ENCODE results near the gene FRG2.
"Not testable (repeated sequence)": the region's sequence is repeated elsewhere in the genome, so short reads cannot be mapped to it uniquely, and the experiment has no call there.

FRG2 gene
- 0 reads per million in 2 donors for total RNA-seq

DNA sequence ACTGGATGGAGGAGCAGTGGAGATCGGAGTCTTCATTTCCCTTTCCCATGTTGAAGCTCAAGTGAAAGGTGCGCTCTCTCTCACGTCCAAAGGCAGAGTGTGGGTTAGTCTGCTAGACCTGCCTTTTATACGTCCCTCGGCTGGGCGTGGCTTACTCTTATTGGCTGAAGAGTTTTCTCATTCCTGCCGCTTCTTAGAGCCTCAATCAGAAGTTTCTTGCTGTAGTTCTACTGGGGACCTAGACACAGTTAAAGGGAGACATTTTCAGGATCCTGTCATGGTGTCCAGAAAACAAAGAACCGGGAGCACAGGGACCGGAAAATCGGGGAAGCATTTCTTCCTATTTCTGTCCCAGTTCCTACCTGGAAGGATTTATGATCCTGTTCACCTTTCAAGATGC, at the start of gene FRG2:
TSS of gene FRG2 (minus strand) at position 101 of the 400 bp plus-strand sequence. CDS start at position 49, 52 bp downstream.
- not testable (repeated sequence) for DNase-seq

DNA sequence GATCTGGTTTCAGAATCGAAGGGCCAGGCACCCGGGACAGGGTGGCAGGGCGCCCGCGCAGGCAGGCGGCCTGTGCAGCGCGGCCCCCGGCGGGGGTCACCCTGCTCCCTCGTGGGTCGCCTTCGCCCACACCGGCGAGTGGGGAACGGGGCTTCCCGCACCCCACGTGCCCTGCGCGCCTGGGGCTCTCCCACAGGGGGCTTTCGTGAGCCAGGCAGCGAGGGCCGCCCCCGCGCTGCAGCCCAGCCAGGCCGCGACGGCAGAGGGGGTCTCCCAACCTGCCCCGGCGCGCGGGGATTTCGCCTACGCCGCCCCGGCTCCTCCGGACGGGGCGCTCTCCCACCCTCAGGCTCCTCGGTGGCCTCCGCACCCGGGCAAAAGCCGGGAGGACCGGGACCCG, 41.3 kb upstream of the FRG2 start:
- DNase-seq = not testable (repeated sequence)

DNA sequence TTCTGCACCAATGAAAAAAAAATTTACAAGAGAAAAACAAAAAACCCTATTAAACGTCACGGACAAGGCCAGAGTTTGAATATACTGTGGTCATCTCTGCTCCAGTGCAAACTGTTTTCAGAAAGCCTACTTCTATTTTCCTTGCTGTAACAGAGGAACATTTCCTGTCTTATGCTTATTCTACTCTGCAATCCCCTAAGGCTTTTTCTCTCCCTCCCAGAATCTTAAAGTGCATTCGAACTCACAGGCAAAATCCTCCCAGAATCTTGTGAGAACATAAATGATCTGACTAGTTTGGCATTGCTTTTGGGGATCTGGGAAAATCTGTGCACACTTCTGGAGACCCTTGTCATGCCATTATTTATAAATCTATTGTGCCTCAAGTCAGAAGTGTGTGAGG, 37.7 kb upstream of the FRG2 start:
- not testable (repeated sequence) for DNase-seq

DNA sequence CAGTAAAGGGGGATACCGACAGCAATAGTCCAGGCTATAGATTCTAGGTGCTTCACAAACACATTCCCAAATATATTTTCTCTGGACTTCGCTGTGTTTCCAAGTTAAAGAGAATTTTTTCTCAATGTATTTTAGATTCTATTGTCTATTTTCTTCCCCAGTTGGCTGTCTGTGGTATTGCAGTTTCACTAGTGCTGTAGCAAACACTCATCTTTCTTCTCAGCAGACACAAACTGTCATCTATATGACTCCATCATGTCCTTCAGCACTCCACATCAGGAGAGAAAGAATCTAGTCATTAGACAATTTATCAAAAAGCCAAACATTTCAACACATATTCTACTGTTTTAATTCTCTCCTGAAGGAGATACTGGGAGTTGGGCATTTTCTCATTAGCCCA, 37.3 kb upstream of the FRG2 start, which contains the start of gene DBET:
TSS of gene DBET (plus strand) at position 161 of the 400 bp plus-strand sequence.
- DNase-seq = not testable (repeated sequence)

DNA sequence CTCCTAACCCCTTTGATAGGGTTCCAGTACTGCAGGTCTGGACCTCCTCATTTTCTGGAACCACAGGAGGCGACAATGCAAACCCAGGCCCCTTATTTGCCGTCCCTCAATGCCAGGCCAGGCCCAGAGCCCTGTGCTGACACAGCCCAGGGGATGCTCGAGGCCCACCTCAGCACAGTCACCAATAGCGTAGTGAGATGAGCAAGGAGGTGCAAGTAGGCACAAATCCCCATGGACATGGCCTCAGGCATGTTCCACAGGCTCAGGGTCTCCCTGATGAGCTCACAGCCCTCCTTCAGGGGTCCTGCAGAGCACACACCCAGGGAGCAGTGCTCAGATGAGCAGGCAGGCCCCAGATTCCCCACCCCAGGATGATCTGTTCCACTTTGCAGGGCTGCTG, 31.9 kb upstream of the FRG2 start:
- not testable (repeated sequence) for DNase-seq

DNA sequence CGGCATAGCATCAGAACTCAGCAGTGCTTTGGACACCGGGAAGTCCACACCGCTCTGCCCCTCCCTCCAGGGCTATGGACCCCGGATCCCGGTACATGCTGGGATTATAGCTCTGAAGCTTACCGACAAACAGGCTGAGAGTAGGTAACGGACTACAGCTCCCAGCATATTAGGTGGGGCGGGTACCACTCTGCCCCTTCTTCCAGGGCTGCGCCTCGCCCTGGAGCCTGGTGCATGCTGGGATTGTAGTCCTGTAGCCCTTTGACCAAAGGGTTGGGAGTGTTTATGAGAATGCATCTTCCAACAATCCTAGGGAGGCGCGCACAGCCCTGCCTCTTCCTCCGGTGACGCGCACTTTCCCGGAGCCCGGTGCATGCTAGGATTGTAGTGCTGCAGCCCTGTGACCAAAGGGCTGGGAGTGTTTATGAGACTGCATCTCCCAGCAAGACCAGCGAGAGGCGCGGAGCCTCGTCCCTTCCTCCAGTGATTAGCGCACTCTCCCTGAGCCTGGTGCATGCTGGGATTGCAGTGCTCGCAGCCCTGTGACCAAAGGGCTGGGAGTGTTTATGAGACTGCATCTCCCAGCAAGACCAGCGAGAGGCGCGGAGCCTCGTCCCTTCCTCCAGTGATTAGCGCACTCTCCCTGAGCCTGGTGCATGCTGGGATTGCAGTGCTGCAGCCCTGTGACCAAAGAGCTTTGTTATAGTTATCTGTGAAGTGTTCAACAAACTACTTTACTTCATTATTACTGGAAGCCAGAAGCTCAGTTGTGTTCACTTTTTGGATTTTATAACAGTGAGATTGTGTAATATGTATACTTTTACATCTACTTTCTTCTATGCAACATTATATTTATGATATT, 22.6 kb upstream of the FRG2 start:
- not testable (repeated sequence) for DNase-seq

DNA sequence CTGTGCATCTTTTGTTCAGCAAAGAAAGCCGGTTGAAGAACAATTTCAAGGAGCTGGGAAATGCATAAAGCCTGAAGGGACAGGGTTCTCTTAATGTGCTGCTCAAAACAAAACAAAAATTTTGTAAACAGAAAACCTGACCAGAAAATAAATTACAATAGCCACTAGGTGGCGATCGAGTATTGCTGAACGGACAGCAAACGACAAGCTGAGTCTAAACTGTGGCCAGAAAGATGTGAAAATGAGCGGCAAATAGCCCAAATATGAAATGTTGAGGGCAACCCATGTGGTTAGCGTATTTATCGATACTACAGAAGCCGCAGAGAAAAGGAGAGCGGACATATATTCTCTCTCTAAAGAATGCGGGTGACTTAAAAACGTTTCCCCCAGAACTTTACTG, 20.6 kb upstream of the FRG2 start:
- DNase-seq = not testable (repeated sequence)

DNA sequence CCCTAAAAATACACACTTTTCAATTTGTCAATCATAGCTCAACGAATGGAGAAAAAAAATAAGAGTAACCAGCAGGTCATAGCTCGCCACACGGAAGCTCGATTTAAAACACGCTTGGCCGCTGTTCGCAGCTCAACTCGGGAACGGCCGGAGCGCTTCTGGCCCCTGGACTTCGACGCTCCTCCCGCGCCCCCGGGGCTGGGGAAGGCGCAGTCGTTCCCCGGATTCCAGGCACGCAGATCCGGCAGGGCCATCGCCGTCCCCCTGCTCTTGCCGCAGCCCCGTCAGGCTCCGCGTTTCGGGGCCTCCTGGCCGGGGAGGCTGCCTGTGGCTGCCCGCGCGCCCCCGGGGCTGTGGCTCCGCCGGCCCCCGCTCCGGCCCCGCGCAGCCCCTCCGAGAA, 13.8 kb upstream of the FRG2 start:
- not testable (repeated sequence) for DNase-seq

DNA sequence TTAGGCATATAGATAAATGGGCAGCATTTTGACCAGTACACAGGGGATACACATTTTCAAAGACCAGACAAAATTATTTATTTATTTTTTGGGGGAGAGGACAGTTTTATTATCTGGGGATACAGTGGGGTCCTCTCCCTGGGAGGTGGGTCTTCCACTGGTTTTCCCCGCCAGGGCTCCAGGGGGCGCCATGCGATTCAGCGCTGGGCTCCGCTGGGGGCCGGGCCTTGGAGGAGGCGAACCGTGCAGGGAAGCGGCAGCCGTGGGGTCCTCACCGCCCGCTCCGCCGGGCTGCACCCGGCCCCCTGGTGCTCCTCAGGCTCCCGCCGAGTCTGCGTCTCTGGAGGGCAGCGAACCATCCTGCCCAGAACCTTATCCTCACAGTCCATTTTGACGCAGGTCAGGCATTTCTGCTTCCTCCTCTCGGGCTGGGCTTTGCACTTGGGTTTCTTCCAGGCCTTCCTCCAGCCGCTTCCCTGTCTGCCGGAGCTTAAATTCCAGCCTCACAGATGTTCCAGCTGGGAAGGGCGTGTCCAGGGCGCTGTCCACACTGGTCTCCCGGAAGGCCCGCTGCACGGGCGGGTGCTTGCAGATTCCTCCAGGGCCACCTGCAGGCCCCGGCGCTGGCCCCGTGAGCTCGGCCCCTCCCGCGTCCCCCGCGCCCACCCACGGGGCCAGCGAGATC, 10.8 kb upstream of the FRG2 start:
- not testable (repeated sequence) for DNase-seq

DNA sequence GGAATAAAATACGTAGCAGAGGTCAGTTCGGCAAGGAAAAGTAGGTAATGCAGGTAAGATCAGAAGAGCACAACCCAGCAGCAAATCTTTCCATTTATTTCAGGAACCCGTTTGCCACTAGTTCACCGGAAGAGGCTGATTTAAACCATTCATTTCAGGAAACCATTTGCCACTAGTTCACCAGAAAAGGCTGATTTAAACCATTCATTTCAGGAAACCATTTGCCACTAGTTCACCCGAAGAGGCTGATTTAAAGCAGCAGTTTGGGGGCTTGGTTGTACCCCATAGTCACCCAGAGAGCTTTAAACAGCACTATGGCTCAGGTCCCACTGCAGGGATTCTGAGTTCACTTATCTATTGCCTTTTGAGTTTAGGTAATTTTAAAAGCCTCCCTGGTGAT, 4.2 kb upstream of the FRG2 start:
- not testable (repeated sequence) for DNase-seq

DNA sequence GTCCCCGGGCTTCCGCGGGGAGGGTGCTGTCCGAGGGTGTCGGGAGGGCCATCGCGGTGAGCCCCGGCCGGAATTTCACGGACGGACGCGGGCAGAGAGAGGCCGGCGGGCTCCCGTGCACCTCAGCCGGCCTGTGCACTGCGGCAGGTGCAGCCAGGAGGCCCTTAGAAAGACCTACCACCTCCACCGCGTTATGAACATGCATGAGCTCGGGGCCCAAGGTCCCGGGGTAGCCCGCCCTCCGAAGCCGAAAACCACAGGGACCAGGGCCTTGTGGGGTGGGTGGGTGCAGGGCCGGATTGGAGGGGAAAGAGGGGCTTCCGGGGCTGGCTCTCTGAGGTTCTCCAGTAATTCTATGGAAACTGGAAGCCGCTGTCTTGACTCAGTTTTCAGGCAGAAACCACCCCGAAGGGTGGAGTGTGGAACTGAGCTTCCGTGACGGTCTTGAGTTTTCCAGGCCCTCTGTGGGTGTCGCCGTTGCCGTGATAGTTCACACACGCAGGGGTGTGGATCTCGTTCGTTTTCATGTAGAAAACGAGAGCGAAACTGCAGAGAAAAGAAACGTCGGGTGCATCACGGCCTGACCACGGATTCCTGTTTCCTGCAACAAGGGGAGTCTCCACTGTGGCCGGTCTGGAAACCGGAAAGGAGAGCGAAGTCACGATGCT, 4.3 kb downstream of the FRG2 start:
- DNase-seq = not testable (repeated sequence)

DNA sequence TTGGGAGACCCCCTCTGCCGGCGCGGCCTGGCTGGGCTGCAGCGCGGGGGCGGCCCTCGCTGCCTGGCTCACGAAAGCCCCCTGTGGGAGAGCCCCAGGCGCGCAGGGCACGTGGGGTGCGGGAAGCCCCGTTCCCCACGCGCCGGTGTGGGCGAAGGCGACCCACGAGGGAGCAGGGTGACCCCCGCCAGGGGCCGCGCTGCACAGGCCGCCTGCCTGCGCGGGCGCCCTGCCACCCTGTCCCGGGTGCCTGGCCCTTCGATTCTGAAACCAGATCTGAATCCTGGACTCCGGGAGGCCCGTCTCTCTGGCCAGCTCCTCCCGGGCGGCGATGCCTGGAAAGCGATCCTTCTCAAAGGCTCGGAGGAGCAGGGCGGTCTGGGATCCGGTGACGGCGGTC, 5.1 kb downstream of the FRG2 start:
- DNase-seq = not testable (repeated sequence)

DNA sequence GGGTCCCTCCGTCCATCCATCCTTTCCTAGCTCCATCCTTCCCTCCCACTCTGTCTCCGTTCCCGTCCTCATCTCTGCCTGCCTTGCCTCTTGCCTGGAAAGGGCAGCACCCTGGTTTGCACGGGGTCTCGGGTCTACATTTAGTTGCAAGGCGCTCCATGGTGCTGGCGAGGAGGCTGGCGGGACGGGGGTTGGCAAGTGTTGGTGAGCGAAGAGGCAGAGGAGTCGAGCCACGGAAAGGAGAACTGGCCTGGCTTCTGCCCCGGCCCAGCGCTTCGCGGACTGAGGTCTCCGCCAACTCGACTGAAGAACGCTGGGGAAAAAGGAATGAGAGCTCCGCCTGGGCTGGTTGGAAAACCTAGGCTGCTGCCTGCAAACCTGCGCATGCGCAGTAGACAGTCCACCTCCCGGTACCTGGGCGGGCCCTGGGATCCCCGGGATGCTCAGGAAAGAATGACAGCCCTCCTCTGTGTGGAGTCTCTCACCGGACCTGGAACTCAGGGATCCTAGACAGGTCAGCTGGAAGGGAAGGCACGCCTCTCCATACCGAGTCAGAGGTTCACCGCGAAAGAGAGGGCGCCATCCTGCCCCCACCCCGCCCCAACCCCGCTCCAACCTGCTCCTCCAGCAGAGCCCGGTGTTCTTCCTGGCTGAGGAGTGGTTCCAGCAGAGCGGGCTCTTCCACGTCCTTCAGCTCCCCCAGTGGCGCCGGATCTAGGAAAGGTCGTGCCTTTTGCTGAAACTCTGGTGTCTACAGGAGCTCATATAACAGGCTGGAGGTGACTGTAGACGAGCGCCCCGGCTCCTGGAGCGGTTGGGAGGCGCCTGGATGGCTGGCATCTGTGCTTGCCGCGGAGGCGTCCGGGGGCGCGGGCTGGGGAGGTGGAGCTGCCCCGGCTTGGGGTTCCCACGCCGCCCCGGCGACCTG, 6.0 kb downstream of the FRG2 start:
- no peak for DNase-seq

DNA sequence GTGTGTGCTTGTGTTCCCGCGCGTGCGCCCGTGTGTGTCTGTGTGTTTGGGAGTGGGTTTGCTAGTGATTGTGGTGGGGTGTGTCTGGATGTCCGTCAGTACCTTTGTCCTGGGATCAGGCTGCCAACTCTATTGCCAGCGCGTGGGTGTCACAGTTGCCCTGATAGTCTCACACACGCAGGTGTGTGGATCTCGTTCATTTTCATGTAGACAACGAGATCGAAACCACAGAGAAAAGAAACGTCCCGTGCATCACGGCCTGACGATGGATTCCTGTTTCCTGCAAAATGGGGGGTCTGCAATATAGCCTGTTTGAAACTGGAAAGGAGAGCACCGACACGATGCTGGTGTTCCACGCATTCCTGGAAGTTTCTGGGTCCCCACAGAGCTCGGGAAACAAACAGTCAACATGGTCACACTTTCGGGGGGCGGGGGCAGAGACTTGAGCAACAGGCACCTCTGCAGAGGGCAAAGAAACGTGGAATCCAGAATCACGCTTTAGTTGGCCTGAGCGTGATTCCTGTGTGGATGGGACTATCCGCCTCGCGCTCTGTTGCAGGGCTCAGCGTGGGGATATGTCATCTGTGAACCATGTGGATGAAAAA, 7.1 kb downstream of the FRG2 start:
- DNase-seq = not testable (repeated sequence)

DNA sequence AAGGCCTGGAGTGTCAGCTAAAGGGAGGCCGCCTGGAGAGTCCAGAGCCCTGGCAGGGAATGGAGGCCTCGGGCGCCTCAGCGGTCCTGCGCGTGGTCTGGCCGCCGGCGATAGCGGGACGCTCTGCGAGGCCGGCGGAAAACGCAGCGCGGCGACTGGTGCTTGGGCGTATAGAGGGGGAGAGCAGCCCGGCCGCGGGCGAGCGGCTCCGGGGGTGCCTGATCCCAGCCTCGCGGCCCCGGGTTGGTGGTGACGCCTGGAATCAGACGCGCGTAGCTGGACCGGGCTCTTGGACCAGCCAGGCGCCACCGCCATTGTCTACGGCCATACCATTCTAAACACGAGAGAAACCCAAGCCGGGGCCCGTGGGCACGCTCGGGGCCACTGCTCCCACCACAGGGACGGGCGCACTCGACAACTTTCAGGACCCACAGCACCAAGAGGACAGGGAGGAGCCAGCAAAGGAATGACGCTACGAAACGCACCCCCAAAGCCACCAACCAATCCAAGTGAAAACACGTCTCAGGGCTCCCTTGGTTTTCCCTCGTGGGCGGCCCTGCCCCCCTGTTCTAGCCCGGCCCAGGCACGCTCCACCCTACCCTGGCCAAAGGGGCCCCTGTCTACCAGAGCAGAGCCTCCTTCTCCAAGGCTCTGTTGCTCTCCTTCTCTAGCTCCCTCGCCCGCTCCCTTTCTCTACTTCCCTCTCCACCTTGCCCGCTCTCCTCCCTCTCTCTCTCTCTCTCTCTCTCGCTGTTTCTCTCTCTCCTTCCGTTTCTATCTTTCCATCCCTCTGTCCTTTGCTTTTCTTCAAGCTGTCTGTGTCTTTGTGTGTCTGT, 7.8 kb downstream of the FRG2 start:
- DNase-seq = no peak

DNA sequence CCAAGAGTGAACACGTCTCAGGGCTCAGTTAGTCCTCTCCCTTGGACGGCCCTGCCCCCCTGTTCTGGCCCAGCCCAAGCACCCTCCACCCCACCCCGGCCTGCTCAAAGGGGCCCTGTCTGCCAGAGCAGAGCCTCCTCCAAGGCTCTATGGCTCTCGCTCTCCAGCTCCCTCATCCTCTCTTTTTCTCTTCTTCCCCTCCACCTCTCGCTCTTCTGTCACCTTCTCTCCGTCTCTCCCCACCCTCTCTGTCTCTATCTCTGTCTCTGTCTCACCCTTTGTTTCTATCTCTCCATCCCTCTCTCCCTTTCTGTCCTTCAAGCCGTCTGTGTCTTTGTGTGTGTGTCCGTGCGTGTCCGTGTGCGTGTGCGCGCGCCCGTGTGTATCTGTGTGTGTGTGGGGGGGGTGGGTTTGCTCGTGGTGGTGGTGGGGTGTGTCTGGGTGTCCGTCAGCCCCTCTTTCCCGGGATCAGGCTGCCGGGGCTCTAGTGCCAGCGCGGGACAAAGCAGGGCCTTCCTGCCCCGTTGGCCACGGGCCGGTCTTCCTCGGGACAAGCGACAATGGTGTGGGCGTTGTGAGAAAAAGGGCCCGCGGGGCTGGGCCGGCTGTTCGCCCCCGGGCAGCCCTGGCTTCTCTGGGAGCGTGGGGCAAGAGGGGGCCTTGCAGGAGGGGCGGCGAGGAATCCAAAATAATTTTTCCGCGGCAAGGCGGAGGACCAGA, 8.7 kb downstream of the FRG2 start:
- DNase-seq = no peak

DNA sequence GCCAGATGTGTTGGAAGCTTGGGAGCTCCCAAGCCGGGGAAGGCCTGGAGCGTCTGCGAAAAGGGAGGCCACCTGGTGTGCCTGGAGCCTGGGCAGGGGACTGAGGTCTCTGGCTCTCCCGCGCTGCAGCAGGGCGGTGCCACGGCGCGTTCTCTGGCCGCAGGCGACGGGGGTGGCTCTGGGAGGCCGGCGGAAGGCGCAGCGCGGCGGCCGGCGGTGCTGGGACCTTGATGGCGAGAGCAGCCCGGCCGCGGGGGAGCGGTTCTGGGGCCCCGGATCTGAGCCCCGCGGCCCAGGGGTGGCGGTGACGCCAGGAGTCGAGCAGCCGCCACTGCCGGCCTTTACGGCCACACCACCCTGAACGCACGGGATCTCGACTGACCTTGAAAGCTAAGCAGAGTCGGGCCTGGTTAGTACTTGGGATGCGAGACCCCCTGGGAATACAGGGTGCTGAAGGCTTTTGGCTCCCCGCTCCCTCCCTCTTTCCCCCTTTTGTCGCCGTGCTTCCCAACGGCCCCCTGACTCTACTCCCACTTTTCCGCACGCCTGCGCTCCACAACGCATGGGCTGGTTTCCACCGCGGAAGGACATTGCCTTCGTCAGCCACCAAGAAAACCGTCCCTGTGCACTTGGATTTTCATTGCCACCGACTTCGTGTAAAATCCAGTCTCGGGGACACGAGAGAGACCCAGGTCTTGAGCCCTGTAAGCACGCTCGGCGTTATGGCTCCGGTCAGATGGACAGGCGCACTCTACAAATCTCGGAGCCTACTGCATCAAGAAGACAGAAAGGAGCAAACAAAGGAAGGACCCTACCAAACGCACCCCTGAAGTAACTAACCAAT, 9.5 kb downstream of the FRG2 start:
- DNase-seq = no peak

DNA sequence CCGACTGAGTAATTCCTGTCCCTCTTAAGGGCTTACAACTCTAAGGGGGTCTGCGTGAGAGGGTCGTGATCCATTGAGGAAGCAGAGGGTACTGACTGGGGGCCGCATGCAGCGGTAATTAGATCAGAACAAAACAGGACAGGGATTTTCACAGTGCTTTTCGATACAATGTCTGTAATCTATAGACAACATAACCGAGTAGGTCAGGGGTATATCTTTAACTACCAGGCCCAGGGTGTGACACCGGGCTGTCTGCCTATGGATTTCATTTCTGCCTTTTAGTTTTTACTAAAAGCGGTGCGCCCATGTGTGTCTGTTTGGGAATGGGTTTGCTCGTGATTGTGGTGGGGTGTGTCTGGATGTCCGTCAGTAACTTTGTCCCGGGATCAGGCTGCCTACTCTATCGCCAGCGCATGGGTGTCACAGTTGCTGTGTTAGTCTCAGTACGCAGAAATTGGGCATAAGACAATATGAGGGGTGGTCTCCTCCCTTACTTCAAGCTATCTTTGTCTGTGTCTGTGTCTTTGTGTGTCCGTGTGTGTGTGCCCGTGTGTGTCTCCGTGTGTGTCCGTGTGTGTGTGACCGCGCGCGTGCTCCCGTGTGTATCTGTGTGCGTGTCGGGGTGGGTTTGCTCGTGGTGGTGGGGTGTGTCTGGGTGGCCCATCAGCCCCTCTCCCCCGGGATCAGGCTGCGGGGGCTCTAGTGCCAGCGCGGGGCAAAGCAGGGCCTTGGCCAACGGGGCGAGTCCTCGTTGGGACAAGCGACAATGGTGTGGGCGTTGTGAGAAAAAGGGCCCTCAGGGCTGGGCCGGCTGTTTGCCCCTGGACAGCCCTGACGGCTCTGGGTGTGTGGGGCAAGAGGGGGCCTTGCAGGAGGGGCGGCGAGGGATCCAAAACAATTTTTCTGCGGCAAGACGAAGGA, 10.4 kb downstream of the FRG2 start:
- DNase-seq = no peak

Data from T-helper 9 cell (primary cell).